DOHH2 (cell line): ENCODE data around the gene ALPL.

Experiments
- EZH2phosphoT487 ChIP-seq: fragments of 200-600 bp; sonication (generic); IDR thresholded peaks from 2 replicates; pipeline ENCODE4 v1.6.1; 2017; ENCODE audit warnings: borderline replicate concordance, mild to moderate bottlenecking, antibody characterized with exemption, low read length, moderate library complexity, mixed read lengths
- TF ChIP-seq, protein P1 (sequence below): fragments of 200-600 bp; sonication (generic); IDR thresholded peaks from one replicate; pipeline ENCODE4 v1.5.1; 2014; ENCODE audit warnings: antibody characterized with exemption, mild to moderate bottlenecking, low read depth, low read length; ENCODE audit not compliant: poor library complexity, severe bottlenecking

DNA sequence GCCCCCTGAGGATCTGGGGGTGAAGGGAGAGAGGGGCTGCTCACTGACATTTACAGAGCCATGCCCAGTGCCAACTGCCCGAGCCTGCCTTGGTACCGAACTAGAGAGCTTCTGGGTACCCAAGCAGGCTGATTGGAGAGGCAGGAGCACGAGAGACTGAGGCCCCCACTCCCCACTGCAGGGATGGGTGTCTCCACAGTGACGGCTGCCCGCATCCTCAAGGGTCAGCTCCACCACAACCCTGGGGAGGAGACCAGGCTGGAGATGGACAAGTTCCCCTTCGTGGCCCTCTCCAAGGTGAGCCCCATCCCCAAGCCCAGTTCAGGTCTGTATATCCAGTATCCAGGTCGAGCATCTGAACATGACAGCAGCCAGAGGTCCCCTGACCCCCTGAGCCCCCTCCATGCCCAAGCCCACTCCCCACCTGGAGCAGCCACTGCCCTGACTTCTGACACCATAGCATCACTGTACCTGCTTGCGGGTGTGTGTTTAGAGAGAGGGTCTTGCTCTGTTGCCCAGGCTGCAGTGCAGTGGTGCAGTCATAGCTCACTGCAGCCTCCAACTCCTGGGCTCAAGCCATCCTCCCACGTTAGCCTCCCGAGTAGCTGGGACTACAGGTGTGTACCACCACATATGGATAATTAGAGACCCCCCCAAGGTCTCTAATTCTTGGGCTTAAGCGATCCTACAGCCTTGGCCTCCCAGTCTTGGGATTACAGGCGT lies 51.9 kb downstream of the ALPL start:
- TF ChIP-seq, protein P1, sequence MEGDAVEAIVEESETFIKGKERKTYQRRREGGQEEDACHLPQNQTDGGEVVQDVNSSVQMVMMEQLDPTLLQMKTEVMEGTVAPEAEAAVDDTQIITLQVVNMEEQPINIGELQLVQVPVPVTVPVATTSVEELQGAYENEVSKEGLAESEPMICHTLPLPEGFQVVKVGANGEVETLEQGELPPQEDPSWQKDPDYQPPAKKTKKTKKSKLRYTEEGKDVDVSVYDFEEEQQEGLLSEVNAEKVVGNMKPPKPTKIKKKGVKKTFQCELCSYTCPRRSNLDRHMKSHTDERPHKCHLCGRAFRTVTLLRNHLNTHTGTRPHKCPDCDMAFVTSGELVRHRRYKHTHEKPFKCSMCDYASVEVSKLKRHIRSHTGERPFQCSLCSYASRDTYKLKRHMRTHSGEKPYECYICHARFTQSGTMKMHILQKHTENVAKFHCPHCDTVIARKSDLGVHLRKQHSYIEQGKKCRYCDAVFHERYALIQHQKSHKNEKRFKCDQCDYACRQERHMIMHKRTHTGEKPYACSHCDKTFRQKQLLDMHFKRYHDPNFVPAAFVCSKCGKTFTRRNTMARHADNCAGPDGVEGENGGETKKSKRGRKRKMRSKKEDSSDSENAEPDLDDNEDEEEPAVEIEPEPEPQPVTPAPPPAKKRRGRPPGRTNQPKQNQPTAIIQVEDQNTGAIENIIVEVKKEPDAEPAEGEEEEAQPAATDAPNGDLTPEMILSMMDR = no peak
- TF ChIP-seq EZH2phosphoT487 = no peak
